ENCODE measurements around the gene NRCAM.
"Not testable (repeated sequence)": the region's sequence is repeated elsewhere in the genome, so short reads cannot be mapped to it uniquely, and the experiment has no call there.

The NRCAM gene

GRCh38 chr7:108340856-108341411 lies 115.3 kb downstream of the NRCAM start:
- DNase-seq (ENCODE audit: low spot score): no peak

GRCh38 chr7:108340406-108340805 lies 115.8 kb downstream of the NRCAM start:
- not testable (repeated sequence) for DNase-seq (ENCODE audit: low spot score)

- DNase-seq (ENCODE audit: low spot score): no peak
Measured at GRCh38 chr7:108335269-108335918, 120.8 kb downstream of the NRCAM start.

- DNase-seq (ENCODE audit: low spot score): no peak
Measured at GRCh38 chr7:108332937-108333336, 123.3 kb downstream of the NRCAM start.

- no peak for DNase-seq (ENCODE audit: low spot score)
Measured at GRCh38 chr7:108331971-108332370, 124.3 kb downstream of the NRCAM start.

- DNase-seq (ENCODE audit: low spot score): no peak
Measured at GRCh38 chr7:108330227-108330626, 126.0 kb downstream of the NRCAM start.

- no peak for DNase-seq (ENCODE audit: low spot score)
Measured at GRCh38 chr7:108329514-108329913, 126.7 kb downstream of the NRCAM start.

- DNase-seq (ENCODE audit: low spot score): no peak
Measured at GRCh38 chr7:108328174-108328651, 128.0 kb downstream of the NRCAM start.

GRCh38 chr7:108327353-108327752 lies 128.9 kb downstream of the NRCAM start:
- no peak for DNase-seq (ENCODE audit: low spot score)

GRCh38 chr7:108326938-108327337 lies 129.3 kb downstream of the NRCAM start:
- DNase-seq (ENCODE audit: low spot score): no peak

GRCh38 chr7:108324053-108325038 lies 131.9 kb downstream of the NRCAM start:
- no peak for DNase-seq (ENCODE audit: low spot score)

GRCh38 chr7:108322925-108323832 lies 133.1 kb downstream of the NRCAM start:
- DNase-seq (ENCODE audit: low spot score): no peak

GRCh38 chr7:108322046-108322445 lies 134.2 kb downstream of the NRCAM start:
- no peak for DNase-seq (ENCODE audit: low spot score)

GRCh38 chr7:108321359-108321758 lies 134.9 kb downstream of the NRCAM start:
- no peak for DNase-seq (ENCODE audit: low spot score)

- DNase-seq (ENCODE audit: low spot score): no peak
Measured at GRCh38 chr7:108316708-108317107, 139.5 kb downstream of the NRCAM start.

GRCh38 chr7:108314551-108314950 lies 141.7 kb downstream of the NRCAM start:
- no peak for DNase-seq (ENCODE audit: low spot score)

- no peak for DNase-seq (ENCODE audit: low spot score)
Measured at GRCh38 chr7:108314049-108314448, 142.2 kb downstream of the NRCAM start.

- no peak for DNase-seq (ENCODE audit: low spot score)
Measured at GRCh38 chr7:108313086-108313485, 143.2 kb downstream of the NRCAM start.

- no peak for DNase-seq (ENCODE audit: low spot score)
Measured at GRCh38 chr7:108311446-108312168, 144.6 kb downstream of the NRCAM start.

GRCh38 chr7:108310351-108310750 lies 145.9 kb downstream of the NRCAM start:
- no peak for DNase-seq (ENCODE audit: low spot score)

GRCh38 chr7:108308903-108309302 lies 147.3 kb downstream of the NRCAM start:
- no peak for DNase-seq (ENCODE audit: low spot score)

Data from CD4-positive, alpha-beta T cell treated with Interleukin-2 at 100 ng/mL for 4 hours (primary cell).